Measurements from ENCODE around the gene NUP42.
"Not testable (repeated sequence)": the region's sequence is repeated elsewhere in the genome, so short reads cannot be mapped to it uniquely, and the experiment has no call there.

The NUP42 gene

GRCh38 chr7:23204241-23204640 is 22.4 kb downstream of the NUP42 start:
- DNase-seq (ENCODE audit: low read depth): no peak

GRCh38 chr7:23205577-23205908 is 23.7 kb downstream of the NUP42 start:
- DNase-seq (ENCODE audit: low read depth): no peak

GRCh38 chr7:23205909-23206767 is 24.3 kb downstream of the NUP42 start:
- no peak for DNase-seq (ENCODE audit: low read depth)

- no peak for DNase-seq (ENCODE audit: low read depth)
Measured at GRCh38 chr7:23207021-23207420, 25.2 kb downstream of the NUP42 start.

GRCh38 chr7:23207884-23208283 is 26.0 kb downstream of the NUP42 start:
- no peak for DNase-seq (ENCODE audit: low read depth)

- DNase-seq (ENCODE audit: low read depth): no peak
Measured at GRCh38 chr7:23208316-23208715, 26.5 kb downstream of the NUP42 start.

GRCh38 chr7:23210506-23210905 is 28.7 kb downstream of the NUP42 start:
- no peak for DNase-seq (ENCODE audit: low read depth)

- DNase-seq (ENCODE audit: low read depth): no peak
Measured at GRCh38 chr7:23211589-23211988, 29.7 kb downstream of the NUP42 start.

- no peak for DNase-seq (ENCODE audit: low read depth)
Measured at GRCh38 chr7:23212395-23212794, 30.5 kb downstream of the NUP42 start.

GRCh38 chr7:23212841-23213240 is 31.0 kb downstream of the NUP42 start:
- DNase-seq (ENCODE audit: low read depth): no peak

- no peak for DNase-seq (ENCODE audit: low read depth)
Measured at GRCh38 chr7:23213755-23214154, 31.9 kb downstream of the NUP42 start.

- DNase-seq (ENCODE audit: low read depth): no peak
Measured at GRCh38 chr7:23214423-23214822, 32.6 kb downstream of the NUP42 start.

- no peak for DNase-seq (ENCODE audit: low read depth)
Measured at GRCh38 chr7:23214938-23215337, 33.1 kb downstream of the NUP42 start.

GRCh38 chr7:23216021-23216420 is 34.2 kb downstream of the NUP42 start:
- DNase-seq (ENCODE audit: low read depth): no peak

- DNase-seq (ENCODE audit: low read depth): no peak
Measured at GRCh38 chr7:23218196-23218595, 36.3 kb downstream of the NUP42 start.

GRCh38 chr7:23220690-23221305 is 39.0 kb downstream of the NUP42 start:
- no peak for DNase-seq (ENCODE audit: low read depth)

GRCh38 chr7:23222439-23223030 is 40.7 kb downstream of the NUP42 start:
- DNase-seq (ENCODE audit: low read depth): no peak

GRCh38 chr7:23224364-23224763 is 42.5 kb downstream of the NUP42 start:
- DNase-seq (ENCODE audit: low read depth): not testable (repeated sequence)

- no peak for DNase-seq (ENCODE audit: low read depth)
Measured at GRCh38 chr7:23226844-23227450, 45.1 kb downstream of the NUP42 start.

- no peak for DNase-seq (ENCODE audit: low read depth)
Measured at GRCh38 chr7:23228412-23228811, 46.6 kb downstream of the NUP42 start.

GRCh38 chr7:23230641-23231101 is 48.8 kb downstream of the NUP42 start:
- DNase-seq (ENCODE audit: low read depth): no peak

GRCh38 chr7:23232966-23233365 is 51.1 kb downstream of the NUP42 start:
- DNase-seq (ENCODE audit: low read depth): no peak

Measured in stimulated activated CD8-positive, alpha-beta memory T cell treated with anti-CD3 and anti-CD28 coated beads, Interleukin-12 subunit alpha, Interleukin-12 subunit beta, amount 100 ng/mL, for 1 hour (primary cell).